ENCODE results near the gene HOXA4.

DNA sequence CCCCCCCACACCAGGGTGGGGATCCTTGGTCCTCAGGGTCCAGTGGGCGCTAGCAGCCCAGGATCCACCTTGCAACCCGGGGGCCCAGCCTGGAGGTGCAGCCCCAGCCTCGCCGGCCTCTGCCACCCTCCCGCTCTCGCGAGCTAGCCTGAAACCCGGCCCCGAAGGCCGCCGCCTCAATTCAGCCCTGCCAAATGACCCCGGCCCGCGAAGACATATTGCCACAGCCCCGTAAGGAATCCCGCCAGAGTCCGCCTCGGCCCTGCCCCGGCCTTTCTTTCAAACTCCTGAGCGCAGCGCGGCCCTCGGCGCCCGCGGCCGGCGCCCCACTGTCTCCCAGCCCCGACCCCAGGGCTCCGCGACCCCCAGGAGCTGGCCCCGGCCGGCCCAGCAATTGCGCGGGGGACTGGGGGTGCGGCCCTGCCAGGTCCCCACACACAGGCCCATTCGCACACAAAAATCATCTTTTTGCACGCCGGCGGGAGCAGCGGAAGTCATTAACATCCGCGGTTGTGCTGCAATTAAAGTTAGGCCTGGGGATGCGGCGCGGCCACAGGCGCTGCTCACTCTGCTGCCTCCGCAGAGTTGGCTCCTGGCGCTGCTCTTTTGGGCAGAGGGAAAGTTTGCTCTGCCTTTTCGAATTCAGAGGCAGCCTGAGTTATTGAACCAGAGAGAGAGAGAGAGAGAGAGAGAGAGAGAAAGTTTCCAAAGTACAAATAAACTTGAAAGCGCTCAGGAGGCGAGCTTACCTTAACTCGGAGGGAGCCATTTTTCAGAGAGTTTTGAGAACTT is 9.0 kb upstream of the HOXA4 start:
- no peak for TF ChIP-seq CTCF (conservative IDR thresholded peaks at IDR 0.05; ENCODE audit: low read length)
- no peak for TF ChIP-seq EZH2phosphoT487 (IDR thresholded peaks at IDR 0.05; ENCODE audit: borderline replicate concordance)

All from Loucy (cell line).